NT2/D1 (cell line): ENCODE results near the gene MAP3K19.

Source experiments
- SUZ12 ChIP-seq: IDR thresholded peaks from 2 replicates; pipeline ENCODE4 v1.6.1; 2011; ENCODE audit not compliant: insufficient read length, insufficient read depth; ENCODE audit errors: extremely low read depth
- YY1 ChIP-seq: IDR thresholded peaks from 2 replicates; pipeline ENCODE4 v1.6.1; 2011; ENCODE audit not compliant: insufficient read length, insufficient read depth
- ZNF274 ChIP-seq: IDR thresholded peaks from 2 replicates; pipeline ENCODE4 v1.6.1; 2011; ENCODE audit warnings: mild to moderate bottlenecking, low read depth, low read length

GRCh38 chr2:134979221-134979620 is 68.0 kb downstream of the MAP3K19 start:
- no peak for TF ChIP-seq ZNF274
- no peak for TF ChIP-seq YY1
- no peak for TF ChIP-seq SUZ12
